HG03175 (cell line): ENCODE data around the gene PGR.

Experiments used
- ATAC-seq: cut with Tn5 transposase; IDR thresholded peaks from one replicate; pipeline ENCODE4 v1.9.1; 2021; ENCODE audit warnings: mild to moderate bottlenecking, moderate library complexity; ENCODE audit not compliant: unreplicated experiment

Gene PGR

GRCh38 chr11:101083335-101083734 is 46.3 kb downstream of the PGR start:
- no peak for ATAC-seq

GRCh38 chr11:101082813-101083212 is 46.8 kb downstream of the PGR start:
- no peak for ATAC-seq

GRCh38 chr11:101063706-101064105 is 65.9 kb downstream of the PGR start:
- ATAC-seq: no peak

- no peak for ATAC-seq
Measured at GRCh38 chr11:101061606-101062005, 68.0 kb downstream of the PGR start.

- ATAC-seq: no peak
Measured at GRCh38 chr11:101059331-101059730, 70.3 kb downstream of the PGR start.

GRCh38 chr11:101053492-101053891 is 76.1 kb downstream of the PGR start:
- no peak for ATAC-seq

- no peak for ATAC-seq
Measured at GRCh38 chr11:101051677-101052076, 77.9 kb downstream of the PGR start.

GRCh38 chr11:101049813-101050212 is 79.8 kb downstream of the PGR start:
- no peak for ATAC-seq

GRCh38 chr11:101049123-101049522 is 80.5 kb downstream of the PGR start:
- no peak for ATAC-seq

- no peak for ATAC-seq
Measured at GRCh38 chr11:101048479-101048878, 81.1 kb downstream of the PGR start.

- no peak for ATAC-seq
Measured at GRCh38 chr11:101046947-101047346, 82.7 kb downstream of the PGR start.

GRCh38 chr11:101045415-101045814 is 84.2 kb downstream of the PGR start:
- ATAC-seq: no peak

GRCh38 chr11:101043940-101044339 is 85.7 kb downstream of the PGR start:
- no peak for ATAC-seq

- ATAC-seq: no peak
Measured at GRCh38 chr11:101035872-101036271, 93.7 kb downstream of the PGR start.

GRCh38 chr11:101034076-101034475 is 95.5 kb downstream of the PGR start:
- no peak for ATAC-seq

GRCh38 chr11:101032991-101033390 is 96.6 kb downstream of the PGR start:
- ATAC-seq: no peak

GRCh38 chr11:101031713-101032112 is 97.9 kb downstream of the PGR start:
- ATAC-seq: no peak

GRCh38 chr11:101030692-101031091 is 98.9 kb downstream of the PGR start:
- ATAC-seq: peak; percentile 44

GRCh38 chr11:101030015-101030414 is 99.6 kb downstream of the PGR start:
- no peak for ATAC-seq

GRCh38 chr11:101028644-101029043 is 101.0 kb downstream of the PGR start:
- no peak for ATAC-seq

GRCh38 chr11:101022256-101022655 is 107.4 kb downstream of the PGR start:
- ATAC-seq: no peak

- ATAC-seq: no peak
Measured at GRCh38 chr11:101019870-101020269, 109.7 kb downstream of the PGR start.

- ATAC-seq: no peak
Measured at GRCh38 chr11:101014600-101015285, 114.9 kb downstream of the PGR start.
